GM18498 (cell line): ENCODE results near the gene SLC1A4.
"Not testable (repeated sequence)": the region's sequence is repeated elsewhere in the genome, so short reads cannot be mapped to it uniquely, and the experiment has no call there.

Experiments
- ATAC-seq: cut with Tn5 transposase; IDR thresholded peaks from one replicate; pipeline ENCODE4 v1.9.1; 2021; ENCODE audit warnings: mild to moderate bottlenecking, moderate library complexity; ENCODE audit not compliant: unreplicated experiment

SLC1A4 gene

DNA sequence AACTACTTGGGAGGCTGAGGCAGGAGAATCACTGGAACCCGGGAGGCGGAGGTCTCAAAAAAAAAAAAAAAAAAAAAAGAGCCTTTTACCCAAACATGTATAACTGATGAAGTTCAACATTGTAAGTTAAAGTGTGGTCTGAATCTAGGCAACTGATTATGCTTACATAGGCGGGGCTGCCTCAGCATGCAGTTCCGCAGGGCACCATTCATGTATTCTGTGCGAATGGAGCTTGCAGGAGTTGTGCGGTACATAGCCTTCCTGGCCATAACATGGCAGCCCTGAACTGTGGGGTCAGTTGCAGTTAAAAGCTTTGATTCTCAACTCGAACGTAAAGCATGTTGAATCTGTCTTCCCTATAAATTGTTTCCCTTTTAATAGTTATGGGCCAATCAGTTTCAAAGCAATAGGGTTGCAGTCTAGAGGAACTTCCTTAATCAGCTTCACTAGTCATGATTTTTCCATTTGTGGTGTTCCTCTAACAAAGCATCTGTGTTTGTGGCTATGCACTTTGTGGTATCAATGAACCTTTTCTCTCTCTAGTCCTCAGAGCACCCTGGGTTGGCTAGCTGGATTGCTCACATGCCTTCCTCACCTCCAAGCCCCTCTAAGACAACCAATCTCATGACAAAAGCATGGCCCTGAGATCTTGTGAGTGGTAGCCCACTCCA lies 36.4 kb downstream of the SLC1A4 start:
- ATAC-seq = no peak

GRCh38 chr2:65026154-65026553 lies 37.0 kb downstream of the SLC1A4 start:
- ATAC-seq = no peak

- ATAC-seq = no peak
Observed at GRCh38 chr2:65026704-65027464, 37.7 kb downstream of the SLC1A4 start.

DNA sequence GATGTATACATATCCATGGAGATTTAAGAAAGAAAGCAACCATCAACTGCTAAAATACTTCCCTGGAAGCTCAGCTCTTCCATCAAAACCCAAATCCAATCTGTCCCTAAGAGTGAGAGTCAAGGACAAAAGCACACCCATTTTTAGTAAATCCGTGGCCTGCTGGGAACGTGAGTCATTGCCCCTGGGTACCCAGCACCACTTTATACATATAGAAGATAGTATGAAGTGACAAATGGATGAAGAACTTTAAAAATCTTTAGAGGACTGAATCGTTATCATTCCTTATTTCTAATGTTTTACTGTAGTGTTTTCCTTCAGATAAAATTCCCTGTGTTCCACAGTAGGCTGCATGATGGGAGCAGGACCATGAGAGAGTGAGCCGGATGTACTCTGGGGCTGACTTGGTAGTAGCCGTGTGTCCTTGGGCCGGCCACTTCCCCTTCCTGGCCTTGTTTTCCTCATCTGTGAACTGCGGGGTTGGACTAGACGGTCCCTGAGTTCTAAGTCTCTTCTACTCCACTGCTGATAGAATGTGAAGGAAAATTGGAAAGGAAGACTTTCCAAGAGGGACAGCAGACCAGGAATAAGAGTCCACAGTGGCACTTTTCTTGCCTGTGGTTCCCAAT lies 38.5 kb downstream of the SLC1A4 start:
- no peak for ATAC-seq

- no peak for ATAC-seq
Observed at GRCh38 chr2:65030476-65031332, 41.5 kb downstream of the SLC1A4 start.

DNA sequence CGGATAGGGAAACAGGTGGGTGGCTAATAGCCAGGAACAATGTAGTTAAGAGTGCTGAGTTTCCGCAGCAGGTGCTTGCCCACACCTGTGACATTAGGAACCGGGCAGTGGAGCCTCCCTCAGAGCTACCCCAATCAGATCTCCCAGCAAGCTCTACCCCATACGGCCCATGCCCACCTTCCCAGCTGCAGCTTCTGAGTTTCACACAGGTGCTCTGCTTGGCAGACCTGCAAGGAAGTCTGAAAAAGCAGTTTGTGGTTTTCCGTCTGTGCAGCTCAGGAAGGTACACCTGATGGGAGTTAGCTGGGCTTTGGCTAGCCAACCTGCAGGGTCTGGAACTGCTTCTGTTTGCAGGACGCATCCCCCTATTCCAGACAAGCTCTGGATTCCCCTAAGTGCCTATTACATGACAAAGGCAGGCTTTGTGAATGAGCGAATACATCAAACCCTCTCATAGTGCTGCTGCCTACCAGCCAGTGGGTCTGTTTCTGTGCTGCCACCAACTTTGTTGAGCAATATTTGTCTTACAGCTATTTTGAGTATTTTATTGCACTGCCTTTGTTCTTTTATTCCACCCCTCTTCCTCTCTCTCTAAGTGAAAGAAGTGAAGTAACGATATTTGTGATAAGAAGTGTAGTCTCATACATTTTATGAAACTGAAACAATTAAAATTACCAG lies 42.3 kb downstream of the SLC1A4 start:
- ATAC-seq = peak; percentile 41

- ATAC-seq = no peak
Observed at GRCh38 chr2:65032019-65032975, 43.1 kb downstream of the SLC1A4 start.

DNA sequence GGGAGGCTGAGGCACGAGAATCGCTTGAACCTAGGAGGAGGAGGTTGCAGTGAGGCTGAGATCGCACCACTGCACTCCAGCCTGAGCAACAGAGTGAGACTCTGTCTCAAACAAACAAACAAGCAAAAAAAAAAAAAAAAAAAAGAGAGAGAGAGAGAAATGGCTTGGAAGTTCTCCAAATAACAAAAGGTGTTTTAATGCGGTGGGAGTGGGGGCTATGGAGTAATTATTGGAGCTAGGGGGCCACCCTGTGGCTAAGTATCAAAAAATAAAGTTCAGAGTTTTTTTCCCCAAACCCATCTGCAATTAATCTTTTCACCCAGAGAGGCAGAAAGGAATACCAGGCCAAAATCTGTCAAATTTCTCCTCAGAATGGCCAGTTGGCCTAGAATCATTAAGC lies 44.0 kb downstream of the SLC1A4 start:
- no peak for ATAC-seq

GRCh38 chr2:65033667-65034066 lies 44.5 kb downstream of the SLC1A4 start:
- not testable (repeated sequence) for ATAC-seq

- no peak for ATAC-seq
Observed at GRCh38 chr2:65035351-65035943, 46.2 kb downstream of the SLC1A4 start.

DNA sequence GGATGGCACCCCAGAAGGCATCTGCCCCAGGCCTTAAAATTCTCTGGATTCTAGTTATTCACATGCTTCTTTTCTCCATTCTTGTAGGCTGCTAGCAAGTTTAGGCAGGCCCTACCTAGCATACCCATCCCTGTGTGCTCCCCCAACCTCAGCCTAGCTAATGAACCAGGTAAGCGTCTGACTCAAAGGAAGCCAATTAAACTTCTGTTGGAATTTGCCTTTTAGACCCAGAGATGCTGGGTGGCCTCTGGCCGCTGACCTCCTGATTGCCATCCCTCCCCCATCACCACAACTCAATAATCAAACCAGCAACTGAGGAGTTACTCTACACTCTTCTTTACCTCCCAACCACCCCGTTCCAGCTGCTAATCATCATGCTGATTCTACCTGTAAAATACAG lies 48.0 kb downstream of the SLC1A4 start:
- no peak for ATAC-seq

GRCh38 chr2:65039640-65040039 lies 50.4 kb downstream of the SLC1A4 start:
- ATAC-seq = no peak

DNA sequence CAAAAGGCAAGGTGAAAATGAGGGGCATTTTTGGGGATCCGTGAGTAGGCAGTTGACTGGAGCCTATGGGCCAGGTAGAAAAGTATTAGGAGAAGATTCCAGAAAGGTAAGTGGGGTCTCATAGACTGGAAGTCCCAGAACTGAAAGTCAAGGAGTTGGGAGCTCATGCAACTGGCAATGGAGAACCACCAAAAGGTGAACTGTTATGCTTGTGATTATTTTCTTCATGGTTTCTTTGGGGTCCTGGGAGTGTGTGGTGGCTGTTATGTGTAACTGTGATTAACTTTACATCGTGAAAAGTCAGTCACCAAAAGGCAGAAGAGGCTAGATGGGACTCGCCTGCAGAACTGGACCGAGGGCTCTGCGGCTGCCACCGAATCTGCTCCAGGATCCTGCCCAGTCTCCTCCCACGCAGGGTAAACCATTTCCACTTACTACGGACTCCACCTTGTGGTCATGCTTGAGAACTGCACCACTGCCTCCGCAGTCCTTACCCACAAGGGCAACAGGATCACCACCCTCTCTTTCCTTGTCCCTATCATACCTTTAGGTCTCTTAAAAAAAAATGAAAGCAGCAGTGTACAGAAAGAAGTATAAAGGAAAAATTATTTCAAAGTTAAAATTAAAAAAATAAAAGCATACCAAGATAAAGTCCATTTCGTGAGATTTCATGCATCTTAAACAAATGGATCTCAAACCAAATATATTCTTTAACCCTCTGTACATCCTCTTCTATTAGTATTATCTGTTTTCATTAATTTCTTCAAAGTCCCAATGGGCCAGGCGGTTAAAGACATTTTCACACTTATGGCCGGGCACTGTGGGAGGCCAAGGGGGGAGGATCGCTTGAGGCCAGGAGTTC lies 51.4 kb downstream of the SLC1A4 start:
- peak; percentile 93 for ATAC-seq

DNA sequence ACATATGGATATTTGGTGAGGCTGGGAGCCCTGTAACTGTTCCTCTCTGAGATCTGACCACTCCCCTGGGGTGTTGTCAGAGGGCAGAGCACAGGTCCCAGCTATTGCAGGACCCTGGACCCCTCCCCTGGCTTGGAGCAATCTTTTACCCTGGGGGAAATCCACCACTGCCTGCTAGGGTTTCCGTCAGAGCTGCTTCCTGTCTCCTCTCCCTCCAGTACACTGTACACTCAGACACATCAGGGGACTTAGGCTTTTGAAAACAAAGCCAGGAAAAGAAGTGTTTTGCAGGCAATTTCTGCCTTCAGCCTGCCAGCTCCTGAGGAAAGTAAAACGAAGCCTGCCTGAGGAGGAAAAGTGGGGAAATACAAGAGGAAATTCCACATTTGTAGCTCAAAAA lies 53.8 kb downstream of the SLC1A4 start:
- ATAC-seq = no peak

DNA sequence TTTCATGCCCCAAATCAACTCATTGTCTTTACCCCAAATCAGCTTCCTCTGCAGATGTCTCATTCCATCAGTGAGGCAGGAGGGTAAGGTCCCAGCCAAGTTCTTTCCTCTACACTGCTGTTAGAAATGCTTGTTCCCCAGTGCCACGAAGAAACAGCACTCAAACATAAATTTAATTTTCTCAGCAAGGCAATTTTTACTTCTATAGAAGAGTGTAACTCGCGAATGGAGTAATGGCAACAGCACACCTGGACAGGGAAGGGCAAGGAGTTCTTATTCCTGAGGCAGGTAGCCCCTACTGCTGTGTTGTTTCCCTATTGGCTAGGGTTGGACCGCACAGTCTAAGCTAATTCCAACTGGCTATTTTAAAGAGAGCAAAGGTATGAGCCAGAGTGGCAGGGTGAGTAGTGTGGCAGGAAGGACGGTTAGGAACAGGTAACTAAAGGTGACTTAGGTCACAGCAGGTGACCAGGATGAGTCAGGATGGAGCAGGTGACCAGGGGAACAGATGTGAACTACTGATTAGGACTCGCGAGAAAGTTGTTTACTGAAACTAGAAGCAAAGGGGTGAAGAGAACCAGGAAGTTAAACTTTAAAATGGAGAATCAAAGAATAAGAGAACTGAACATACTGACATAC lies 55.0 kb downstream of the SLC1A4 start:
- no peak for ATAC-seq

- no peak for ATAC-seq
Observed at GRCh38 chr2:65045651-65046050, 56.5 kb downstream of the SLC1A4 start.

- no peak for ATAC-seq
Observed at GRCh38 chr2:65046633-65047407, 57.6 kb downstream of the SLC1A4 start.
